Measurements from ENCODE around the gene SCYL1. TPM values are rescaled to one million over a fixed set of nuclear protein-coding genes. Genes with fewer than 3 reads are reported as not detected.

SCYL1 gene
- total RNA-seq, 1 experiment from 2014 or later, result 54.7 TPM

GRCh38 chr11:65491614-65492386, 33.1 kb upstream of the SCYL1 start:
- H3K9ac ChIP-seq (ENCODE audit: extremely low read depth, insufficient read length, low read length), result no peak overlapping the region
- no peak overlapping the region for H3K14ac ChIP-seq (ENCODE audit: insufficient read depth, low read length)
- Mint-ChIP-seq H3K4me1 (peaks cover 81 to 83% of the 10 kb centered on the region in 2 experiments), H3K27ac (peak overlapping the region; percentile 72 to 95 (median 92)), H3K27me3 (ENCODE audit: low read depth) (peaks cover 2% of the 10 kb centered on the region; the same call in 1 of the 2 replicates), H3K4me3 (peak overlapping the region; percentile 25 to 62; a peak in 3 of 5 replicates), H3K9me3 (no peaks in the 10 kb centered on the region; a peak in 1 of 5 replicates), H3K36me3 (ENCODE audit: insufficient read depth in 1 of 3, low read depth in 3 of 3) (no peaks in the 10 kb centered on the region; a peak in 1 of 7 replicates)
- peaks cover 34% of the 10 kb centered on the region; the same call in 1 of the 2 replicates for H3K4me1 ChIP-seq (ENCODE audit: insufficient read depth, low read length)
- no peak overlapping the region for H2BK20ac ChIP-seq (ENCODE audit: low read depth, low read length, poor library complexity, severe bottlenecking)
- no peak overlapping the region for H3K4ac ChIP-seq (ENCODE audit: low read depth, low read length)
- H3T11ph ChIP-seq (ENCODE audit: low read length), result no peak overlapping the region
- H3K4me2 ChIP-seq (ENCODE audit: insufficient read depth, insufficient read length, low read length), result no peak overlapping the region
- DNase-seq, result peak; percentile 82
- no peak overlapping the region for H4K91ac ChIP-seq (ENCODE audit: insufficient read length, low read depth, low read length)
- H3K27ac ChIP-seq (ENCODE audit: insufficient read length, low read depth, low read length), result no peak overlapping the region
- no peak overlapping the region for H4K8ac ChIP-seq (replicated peaks; ENCODE audit: insufficient read length, low read depth, low read length)
- H3K9me3 ChIP-seq (ENCODE audit: control insufficient read depth, low read depth, low read length), result no peaks in the 10 kb centered on the region
- no peak for TF ChIP-seq CTCF (conservative IDR thresholded peaks at IDR 0.05)
- no peak overlapping the region for H2BK12ac ChIP-seq (ENCODE audit: insufficient read length, low read depth, low read length)
- H3K27me3 ChIP-seq (ENCODE audit: insufficient read depth, low read length), result no peaks in the 10 kb centered on the region
- H3K79me1 ChIP-seq (ENCODE audit: insufficient read depth, low read depth, low read length, poor library complexity, severe bottlenecking), result no peaks in the 10 kb centered on the region
- peaks cover 13% of the 10 kb centered on the region for H3K23me2 ChIP-seq (ENCODE audit: insufficient read length, low read depth, low read length, poor library complexity, severe bottlenecking)
- no peak overlapping the region for H4K5ac ChIP-seq (ENCODE audit: insufficient read length, low read depth, low read length)
- no peak overlapping the region for H2AFZ ChIP-seq (ENCODE audit: low read length)
- H4K20me1 ChIP-seq (ENCODE audit: control insufficient read depth, insufficient read depth, insufficient read length), result no peaks in the 10 kb centered on the region
- no peak overlapping the region for H3K23ac ChIP-seq (ENCODE audit: insufficient read length, low read depth, low read length)
- H2AK5ac ChIP-seq (ENCODE audit: insufficient read length, low read length), result no peak overlapping the region
- no peaks in the 10 kb centered on the region for H3K79me2 ChIP-seq (ENCODE audit: insufficient read depth, low read length)
- H3K56ac ChIP-seq (ENCODE audit: insufficient read length, low read depth, low read length), result no peak overlapping the region
- no peak overlapping the region for H2BK15ac ChIP-seq (ENCODE audit: low read depth, low read length)
- no peak overlapping the region for H3K18ac ChIP-seq (ENCODE audit: insufficient read length, low read depth, low read length)
- H2BK5ac ChIP-seq (ENCODE audit: insufficient read length, low read length), result no peak overlapping the region
- no CpG with 5 or more reads among the region's 17 CpGs for WGBS (ENCODE audit: extremely low coverage, insufficient read length, low lambda C conversion rate)
- no peak overlapping the region for H2BK120ac ChIP-seq (ENCODE audit: low read depth, low read length, poor library complexity, severe bottlenecking)
